Neural progenitor cell (in vitro differentiated cells): Measurements from ENCODE around the gene TBCEL.

Source experiments
- EZH2 ChIP-seq: fragments of 200-600 bp; sonication (generic); IDR thresholded peaks from 2 replicates; pipeline ENCODE4 v1.6.1; 2017; ENCODE audit warnings: antibody characterized with exemption, mild to moderate bottlenecking, moderate library complexity
- TF ChIP-seq, protein P1 (sequence below): fragments of 200-600 bp; sonication (generic); IDR thresholded peaks from 2 replicates; pipeline ENCODE4 v1.5.1; 2017; ENCODE audit warnings: antibody characterized with exemption, mild to moderate bottlenecking

DNA sequence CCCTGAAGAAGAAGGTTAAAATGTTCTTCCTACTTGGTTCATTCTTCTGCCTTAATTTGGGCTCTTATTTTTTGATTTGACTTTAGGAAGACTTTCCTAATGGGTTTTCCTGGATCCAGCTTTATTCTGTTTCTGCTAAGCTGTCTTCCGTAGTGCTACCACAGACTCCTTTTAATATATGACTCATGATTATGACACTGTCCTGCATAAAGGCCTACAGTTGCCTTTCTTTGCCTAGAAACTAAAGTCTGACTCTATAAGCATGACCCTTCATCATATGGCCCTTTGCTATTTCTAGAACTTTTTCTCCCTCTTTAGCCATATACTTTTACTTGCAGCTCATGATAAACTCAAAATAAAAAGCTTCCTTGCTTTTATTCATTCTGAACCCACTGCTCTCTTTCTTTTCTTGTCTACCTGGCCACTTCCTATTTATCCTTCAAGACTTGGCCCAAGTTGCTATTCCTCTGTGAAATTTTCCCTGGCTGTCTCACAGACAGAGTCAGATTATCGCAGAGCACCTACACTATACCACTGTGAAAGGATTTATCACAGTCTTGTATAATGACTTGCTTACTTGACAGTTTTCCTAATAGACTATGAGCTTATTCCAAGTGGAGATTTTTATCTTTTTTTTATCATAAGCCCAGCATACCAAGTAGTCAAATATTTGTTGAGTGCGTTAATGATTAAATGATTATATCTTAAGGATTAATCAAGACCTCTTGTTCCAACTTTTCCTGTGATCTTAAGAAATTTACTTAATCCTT is 24.7 kb downstream of the TBCEL start:
- TF ChIP-seq EZH2: no peak
- TF ChIP-seq, protein P1, sequence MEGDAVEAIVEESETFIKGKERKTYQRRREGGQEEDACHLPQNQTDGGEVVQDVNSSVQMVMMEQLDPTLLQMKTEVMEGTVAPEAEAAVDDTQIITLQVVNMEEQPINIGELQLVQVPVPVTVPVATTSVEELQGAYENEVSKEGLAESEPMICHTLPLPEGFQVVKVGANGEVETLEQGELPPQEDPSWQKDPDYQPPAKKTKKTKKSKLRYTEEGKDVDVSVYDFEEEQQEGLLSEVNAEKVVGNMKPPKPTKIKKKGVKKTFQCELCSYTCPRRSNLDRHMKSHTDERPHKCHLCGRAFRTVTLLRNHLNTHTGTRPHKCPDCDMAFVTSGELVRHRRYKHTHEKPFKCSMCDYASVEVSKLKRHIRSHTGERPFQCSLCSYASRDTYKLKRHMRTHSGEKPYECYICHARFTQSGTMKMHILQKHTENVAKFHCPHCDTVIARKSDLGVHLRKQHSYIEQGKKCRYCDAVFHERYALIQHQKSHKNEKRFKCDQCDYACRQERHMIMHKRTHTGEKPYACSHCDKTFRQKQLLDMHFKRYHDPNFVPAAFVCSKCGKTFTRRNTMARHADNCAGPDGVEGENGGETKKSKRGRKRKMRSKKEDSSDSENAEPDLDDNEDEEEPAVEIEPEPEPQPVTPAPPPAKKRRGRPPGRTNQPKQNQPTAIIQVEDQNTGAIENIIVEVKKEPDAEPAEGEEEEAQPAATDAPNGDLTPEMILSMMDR: no peak
